ENCODE data around the gene CRYAA. TPM values are rescaled to one million over a fixed set of nuclear protein-coding genes. Genes with fewer than 3 reads are reported as not detected.
A peak's percentile ranks its signal among the peaks of the same experiment; 100 is the strongest.

The CRYAA gene
- total RNA-seq, 1 experiment from 2014 or later = not detected

DNA sequence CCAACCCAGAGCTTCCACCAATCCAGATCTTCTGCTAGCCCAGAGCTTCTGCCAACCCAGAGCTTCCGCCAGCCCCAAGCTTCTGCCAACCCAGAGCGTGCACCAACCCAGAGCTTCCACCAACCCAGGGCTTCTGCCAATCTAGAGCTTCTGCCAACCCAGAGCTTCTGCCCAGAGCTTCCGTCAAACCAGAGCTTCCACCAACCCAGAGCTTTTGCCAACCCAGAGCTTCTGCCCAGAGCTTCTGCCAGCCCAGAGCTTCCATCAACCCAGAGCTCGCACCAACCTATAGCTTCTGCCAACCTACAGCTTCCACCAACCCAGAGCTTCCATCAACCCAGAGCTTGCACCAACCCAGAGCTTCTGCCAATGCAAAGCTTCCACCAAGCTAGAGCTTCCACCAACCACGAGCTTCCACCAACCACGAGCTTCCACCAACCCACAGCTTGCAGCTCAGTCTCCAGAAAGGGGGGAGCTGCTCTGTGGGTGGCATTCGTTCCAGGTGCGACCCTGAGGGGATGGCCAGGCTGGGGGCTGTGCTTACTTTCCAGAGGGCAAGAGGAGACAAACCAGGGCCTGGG, 23.8 kb downstream of the CRYAA start:
- Mint-ChIP-seq H3K9me3 (ENCODE audit: unreplicated experiment) (no peaks in the 10 kb centered on the region), H3K4me3 (ENCODE audit: unreplicated experiment) (no peak overlapping the region), H3K36me3 (ENCODE audit: insufficient read depth, unreplicated experiment) (no peaks in the 10 kb centered on the region), H3K4me1 (ENCODE audit: insufficient read depth, unreplicated experiment) (peaks cover 63% of the 10 kb centered on the region), H3K27ac (ENCODE audit: low read depth, unreplicated experiment) (no peak overlapping the region), H3K27me3 (ENCODE audit: insufficient read depth, unreplicated experiment) (no peaks in the 10 kb centered on the region)
- no TSS peak for BruUV-seq (replicated peaks)
- ChIA-PET CTCF (interaction anchor here (0.6 to 2.3 kb wide), 4 partner anchors 141 to 467 kb away, joined by 3 to 10 read pairs (median 4); partner anchors contain the start of genes HSF2BP and RRP1B), POLR2A (interaction anchor here (0.6 to 0.7 kb wide), 2 partner anchors 181 to 300 kb away, joined by 3 read pairs; partner anchors contain the start of gene NDUFV3)
- no peak for DNase-seq (ENCODE audit: unreplicated experiment)
- intact Hi-C loops (cut with micrococcal nuclease) = no loop called here
- TF ChIP-seq, protein P1, sequence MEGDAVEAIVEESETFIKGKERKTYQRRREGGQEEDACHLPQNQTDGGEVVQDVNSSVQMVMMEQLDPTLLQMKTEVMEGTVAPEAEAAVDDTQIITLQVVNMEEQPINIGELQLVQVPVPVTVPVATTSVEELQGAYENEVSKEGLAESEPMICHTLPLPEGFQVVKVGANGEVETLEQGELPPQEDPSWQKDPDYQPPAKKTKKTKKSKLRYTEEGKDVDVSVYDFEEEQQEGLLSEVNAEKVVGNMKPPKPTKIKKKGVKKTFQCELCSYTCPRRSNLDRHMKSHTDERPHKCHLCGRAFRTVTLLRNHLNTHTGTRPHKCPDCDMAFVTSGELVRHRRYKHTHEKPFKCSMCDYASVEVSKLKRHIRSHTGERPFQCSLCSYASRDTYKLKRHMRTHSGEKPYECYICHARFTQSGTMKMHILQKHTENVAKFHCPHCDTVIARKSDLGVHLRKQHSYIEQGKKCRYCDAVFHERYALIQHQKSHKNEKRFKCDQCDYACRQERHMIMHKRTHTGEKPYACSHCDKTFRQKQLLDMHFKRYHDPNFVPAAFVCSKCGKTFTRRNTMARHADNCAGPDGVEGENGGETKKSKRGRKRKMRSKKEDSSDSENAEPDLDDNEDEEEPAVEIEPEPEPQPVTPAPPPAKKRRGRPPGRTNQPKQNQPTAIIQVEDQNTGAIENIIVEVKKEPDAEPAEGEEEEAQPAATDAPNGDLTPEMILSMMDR (IDR thresholded peaks at IDR 0.05; ENCODE audit: unreplicated experiment) = no peak

DNA sequence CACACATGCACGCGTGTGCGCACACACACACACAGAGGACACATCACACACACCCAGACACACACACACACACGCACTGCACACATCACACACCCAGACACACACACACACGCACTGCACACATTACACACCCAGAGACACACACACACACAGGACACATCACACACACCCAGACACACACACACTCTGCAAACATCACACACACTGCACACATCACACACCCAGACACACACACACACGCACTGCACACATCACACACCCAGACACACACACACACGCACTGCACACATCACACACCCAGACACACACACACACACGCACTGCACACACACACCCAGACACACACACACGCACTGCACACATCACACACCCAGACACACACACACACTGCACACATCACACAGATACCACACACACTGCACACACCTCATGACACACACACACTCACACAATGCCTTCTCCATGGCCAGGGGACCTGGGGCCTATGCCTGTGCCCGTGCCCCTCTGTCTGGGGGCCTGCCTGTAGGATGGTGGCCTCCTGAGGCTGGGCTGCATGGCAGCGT, 24.4 kb downstream of the CRYAA start:
- H3K27me3 Mint-ChIP-seq (ENCODE audit: insufficient read depth, unreplicated experiment) = no peaks in the 10 kb centered on the region
- CTCF ChIA-PET = interaction anchor here (0.6 to 2.3 kb wide), 4 partner anchors 169 to 466 kb away, joined by 3 to 10 read pairs (median 4); partner anchors contain the start of genes HSF2BP and RRP1B

GRCh38 chr21:43193651-43194302, 25.0 kb downstream of the CRYAA start:
- peak overlapping the region; percentile 44 for H3K4me3 Mint-ChIP-seq (ENCODE audit: unreplicated experiment)
- H3K9me3 Mint-ChIP-seq (ENCODE audit: unreplicated experiment) = peaks cover 7% of the 10 kb centered on the region
- intact Hi-C loops (cut with micrococcal nuclease) = no loop called here
- TF ChIP-seq, protein P1 (IDR thresholded peaks at IDR 0.05; ENCODE audit: unreplicated experiment) = no peak
- BruUV-seq (replicated peaks) = no TSS peak
- ChIA-PET POLR2A (interaction anchor here (0.9 to 3.2 kb wide), 3 partner anchors 74 to 117 kb away, joined by 4 to 15 read pairs (median 5); no protein-coding TSS in a partner anchor), CTCF (interaction anchor here (0.6 to 2.3 kb wide), 2 partner anchors 275 to 452 kb away, joined by 4 to 10 read pairs; no protein-coding TSS in a partner anchor)
- peaks cover 64% of the 10 kb centered on the region for H3K4me1 Mint-ChIP-seq (ENCODE audit: insufficient read depth, unreplicated experiment)
- H3K36me3 Mint-ChIP-seq (ENCODE audit: insufficient read depth, unreplicated experiment) = no peaks in the 10 kb centered on the region
- H3K27me3 Mint-ChIP-seq (ENCODE audit: insufficient read depth, unreplicated experiment) = no peaks in the 10 kb centered on the region
- peak; percentile 81 for DNase-seq (ENCODE audit: unreplicated experiment)
- peak overlapping the region; percentile 93 for H3K27ac Mint-ChIP-seq (ENCODE audit: low read depth, unreplicated experiment)

More for the DNA sequence above, 24.4 kb downstream of the CRYAA start:
- H3K9me3 Mint-ChIP-seq (ENCODE audit: unreplicated experiment) = peaks cover 2% of the 10 kb centered on the region
- intact Hi-C loops (cut with micrococcal nuclease) = no loop called here
- no TSS peak for BruUV-seq (replicated peaks)
- TF ChIP-seq, protein P1 (IDR thresholded peaks at IDR 0.05; ENCODE audit: unreplicated experiment) = no peak
- peaks cover 63% of the 10 kb centered on the region for H3K4me1 Mint-ChIP-seq (ENCODE audit: insufficient read depth, unreplicated experiment)
- POLR2A ChIA-PET = interaction anchor here (0.7 to 3.2 kb wide), 4 partner anchors 75 to 300 kb away, joined by 3 to 15 read pairs (median 4); partner anchors contain the start of gene NDUFV3
- DNase-seq (ENCODE audit: unreplicated experiment) = no peak
- no peaks in the 10 kb centered on the region for H3K36me3 Mint-ChIP-seq (ENCODE audit: insufficient read depth, unreplicated experiment)
- peak overlapping the region; percentile 93 for H3K27ac Mint-ChIP-seq (ENCODE audit: low read depth, unreplicated experiment)
- H3K4me3 Mint-ChIP-seq (ENCODE audit: unreplicated experiment) = no peak overlapping the region

All from MCF 10A (cell line).